Measurements from ENCODE around the gene ZFP69. TPM values are rescaled to one million over a fixed set of nuclear protein-coding genes. Genes with fewer than 3 reads are reported as not detected.

ZFP69 gene
- total RNA-seq, 2 donors from 2014 or later: 3.1 to 3.2 TPM

DNA sequence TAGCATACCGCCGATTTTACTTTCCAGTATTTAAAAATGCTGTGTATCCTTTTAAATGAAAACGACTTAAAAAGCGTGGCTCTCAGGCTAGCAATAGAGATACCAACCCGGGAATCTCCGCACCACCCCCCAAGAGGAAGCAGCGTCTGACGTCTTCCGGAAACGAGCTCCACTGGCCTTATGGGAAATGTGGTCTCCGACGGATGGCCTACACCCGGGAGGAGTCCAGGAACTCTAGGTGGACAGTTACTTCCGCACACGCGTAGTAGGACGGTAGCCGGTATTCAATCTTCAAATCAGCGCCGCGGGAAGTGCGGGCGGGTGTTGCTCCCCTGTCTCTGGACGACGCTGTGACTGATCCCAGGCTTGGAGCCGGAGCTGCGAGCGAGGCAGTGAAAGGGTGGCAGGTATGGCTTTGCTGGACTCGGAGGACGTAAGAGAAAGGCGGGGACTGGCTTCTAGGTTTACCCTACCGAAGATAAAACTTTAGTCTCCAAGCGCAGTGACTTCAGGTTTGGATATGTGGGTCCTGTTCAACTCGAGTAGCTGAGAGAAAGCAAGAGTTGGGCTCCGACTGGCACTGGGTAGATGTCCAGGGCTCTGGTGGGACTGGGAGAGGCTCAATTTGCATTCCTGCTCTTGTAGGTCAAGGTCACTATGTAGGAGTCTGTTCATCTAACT lies 54.4 kb downstream of the ZFP69 start, which contains the start of gene ZNF684:
Gene ZNF684 (plus strand): TSS at position 257 of the 681 bp plus-strand sequence. CDS start 1,530 bp downstream, outside the sequence.
- peak within 1 kb of the TSS; percentile 72 to 76 for H3K27ac ChIP-seq
- intact Hi-C loops (cut with DNase I): no loop called here
- peak; percentile 90 for DNase-seq (ENCODE audit: low spot score)
- WGBS: under 1% methylated on average over 35 of the region's 35 CpGs
- TF ChIP-seq POLR2A (IDR thresholded peaks at IDR 0.05) (no peak), POLR2AphosphoS5 (IDR thresholded peaks at IDR 0.05) (peak; percentile 99)
- peak within 1 kb of the TSS; percentile 55 to 60 for H3K4me3 ChIP-seq
- H3K27me3 ChIP-seq (replicated peaks; ENCODE audit: insufficient read depth): no peaks in the 10 kb centered on the region
- H3K4me1 ChIP-seq (replicated peaks): no peaks in the 10 kb centered on the region
- H3K9me3 ChIP-seq: no peaks in the 10 kb centered on the region
- no peaks in the 10 kb centered on the region for H3K36me3 ChIP-seq

DNA sequence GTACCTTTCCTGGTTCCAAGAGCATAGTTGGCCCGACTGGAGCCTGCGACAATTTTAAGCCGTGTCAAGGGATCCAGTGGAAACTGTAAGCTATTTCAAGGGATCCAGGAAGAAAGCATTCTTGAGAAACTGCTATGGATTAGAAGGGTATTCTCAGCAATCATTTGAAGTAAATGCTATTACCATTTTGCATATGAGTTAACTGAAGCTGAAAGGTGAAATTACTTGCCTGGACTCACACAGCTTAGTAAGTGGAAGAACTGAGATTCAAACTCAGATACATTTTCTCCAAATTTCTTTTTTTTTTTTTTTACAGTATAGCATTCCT lies 54.9 kb downstream of the ZFP69 start:
- WGBS: 2% methylated on average over 3 of the region's 3 CpGs
- Histone ChIP-seq H3K27me3 (replicated peaks; ENCODE audit: insufficient read depth) (no peaks in the 10 kb centered on the region), H3K9me3 (no peaks in the 10 kb centered on the region), H3K36me3 (no peaks in the 10 kb centered on the region), H3K4me1 (replicated peaks) (no peaks in the 10 kb centered on the region), H3K4me3 (peak overlapping the region; percentile 55 to 60), H3K27ac (peak overlapping the region; percentile 72 to 76)
- TF ChIP-seq POLR2A (IDR thresholded peaks at IDR 0.05) (no peak), CTCF (IDR thresholded peaks at IDR 0.05) (no peak), POLR2AphosphoS5 (IDR thresholded peaks at IDR 0.05) (no peak)
- intact Hi-C loops (cut with DNase I): no loop called here
- no peak for DNase-seq (ENCODE audit: low spot score)

GRCh38 chr1:40532844-40533424 lies 55.8 kb downstream of the ZFP69 start:
- Histone ChIP-seq H3K27me3 (replicated peaks; ENCODE audit: insufficient read depth) (no peaks in the 10 kb centered on the region), H3K27ac (no peak overlapping the region)
- intact Hi-C loops (cut with DNase I): no loop called here

GRCh38 chr1:40534589-40534988 lies 57.5 kb downstream of the ZFP69 start:
- no peaks in the 10 kb centered on the region for H3K36me3 ChIP-seq
- no peaks in the 10 kb centered on the region for H3K9me3 ChIP-seq
- H3K4me1 ChIP-seq (replicated peaks): no peaks in the 10 kb centered on the region
- H3K27ac ChIP-seq: no peak overlapping the region
- no peak overlapping the region for H3K4me3 ChIP-seq
- no peak for TF ChIP-seq POLR2A (IDR thresholded peaks at IDR 0.05)
- no peak for TF ChIP-seq POLR2AphosphoS5 (IDR thresholded peaks at IDR 0.05)
- TF ChIP-seq CTCF (IDR thresholded peaks at IDR 0.05): no peak
- no peak for DNase-seq (ENCODE audit: low spot score)
- intact Hi-C loops (cut with DNase I): no loop called here
- no peaks in the 10 kb centered on the region for H3K27me3 ChIP-seq (replicated peaks; ENCODE audit: insufficient read depth)

More at GRCh38 chr1:40532844-40533424, 55.8 kb downstream of the ZFP69 start:
- Histone ChIP-seq H3K36me3 (no peaks in the 10 kb centered on the region), H3K4me3 (no peak overlapping the region), H3K4me1 (replicated peaks) (no peaks in the 10 kb centered on the region), H3K9me3 (no peaks in the 10 kb centered on the region)
- no peak for DNase-seq (ENCODE audit: low spot score)
- peak in 2 of 4 experiments; percentile 24 to 31 for TF ChIP-seq CTCF (IDR thresholded peaks at IDR 0.05)
- TF ChIP-seq POLR2A (IDR thresholded peaks at IDR 0.05): no peak
- no peak for TF ChIP-seq POLR2AphosphoS5 (IDR thresholded peaks at IDR 0.05)

DNA sequence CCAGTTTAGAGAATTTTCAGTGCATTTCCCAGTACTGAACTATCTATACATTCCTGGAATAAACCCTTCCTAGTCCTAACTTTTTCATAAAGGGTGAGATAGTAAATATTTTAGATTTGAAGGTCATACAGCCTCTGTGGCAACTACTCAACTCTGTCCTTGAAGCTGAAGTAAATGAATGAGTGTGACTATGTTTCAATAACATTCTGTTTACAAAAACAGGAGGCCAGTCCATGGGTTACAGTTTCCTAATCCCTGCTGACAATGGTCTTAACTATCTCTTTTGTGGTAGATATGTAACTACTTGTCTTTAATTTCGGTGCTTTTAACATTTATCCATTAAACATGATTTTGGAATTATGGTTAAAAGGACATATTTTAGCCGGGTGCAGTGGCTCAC lies 58.6 kb downstream of the ZFP69 start:
- no peak overlapping the region for H3K4me3 ChIP-seq
- DNase-seq (ENCODE audit: low spot score): no peak
- H3K4me1 ChIP-seq (replicated peaks): no peaks in the 10 kb centered on the region
- H3K36me3 ChIP-seq: no peaks in the 10 kb centered on the region
- intact Hi-C loops (cut with DNase I): no loop called here
- no peak overlapping the region for H3K27ac ChIP-seq
- WGBS: 92% methylated on average over 2 of the region's 2 CpGs
- H3K27me3 ChIP-seq (replicated peaks; ENCODE audit: insufficient read depth): no peaks in the 10 kb centered on the region
- TF ChIP-seq POLR2A (IDR thresholded peaks at IDR 0.05): no peak
- no peak for TF ChIP-seq CTCF (IDR thresholded peaks at IDR 0.05)
- TF ChIP-seq POLR2AphosphoS5 (IDR thresholded peaks at IDR 0.05): no peak
- no peaks in the 10 kb centered on the region for H3K9me3 ChIP-seq

Data from prostate gland (tissue), 2 donors.